Colonic mucosa (tissue), 4 donors: Measurements from ENCODE around the gene CNPY2. TPM values are rescaled to one million over a fixed set of nuclear protein-coding genes. Genes with fewer than 3 reads are reported as not detected.
A peak's percentile ranks its signal among the peaks of the same experiment; 100 is the strongest.

Source experiments
- DNase-seq: peaks from one replicate; pipeline ENCODE4 v3.0.0-alpha.2; 2020
- H3K27ac ChIP-seq: fragments of 200-600 bp; one replicate; pipeline ENCODE4 v1.8.0; 2021
- H3K27me3 ChIP-seq: fragments of 200-600 bp; one replicate; pipeline ENCODE4 v1.8.0; 2021
- H3K36me3 ChIP-seq: fragments of 200-600 bp; one replicate; pipeline ENCODE4 v1.8.0; 2021
- H3K4me1 ChIP-seq: fragments of 200-600 bp; one replicate; pipeline ENCODE4 v1.8.0; 2021; ENCODE audit warnings: mild to moderate bottlenecking
- H3K4me3 ChIP-seq: fragments of 200-600 bp; one replicate; pipeline ENCODE4 v1.8.0; 2021
- H3K9ac ChIP-seq, 2 donors: one replicate each; pipeline ENCODE4 v1.7.0; 2013; ENCODE audit warnings: control low read depth in 2 of 2, low read depth in 2 of 2, low read length in 2 of 2
- H3K9me3 ChIP-seq: fragments of 200-600 bp; one replicate; pipeline ENCODE4 v1.8.0; 2021
- CTCF ChIP-seq: fragments of 200-600 bp; IDR thresholded peaks from one replicate; pipeline ENCODE4 v1.8.0; 2022; ENCODE audit warnings: antibody characterized with exemption, mild to moderate bottlenecking
- intact Hi-C: fragments of 100-400 bp; cut with DNase I; formaldehyde crosslinking; loops from one replicate; pipeline ENCODE4 v1.14.1; 2022
- total RNA-seq, 2 donors: library from RNA; stranded (reverse); fragmentation: NEBNext Ultra II Directional in 1 of 2; extraction: Animal tissue kit (Norgen Biotek cat#: 25700) in 1 of 2; gene quantifications; one replicate each; pipeline ENCODE4 v1.2.1, GENCODE V29; 2021
- donor health status: healthy.
- donor health status: DM: no; HTN: no; CAD: no.
- donor health status: DM: no; HTN: no; CAD: no.

CNPY2 gene
- total RNA-seq, 2 donors from 2014 or later, result 76.8 to 144 TPM

- no peak overlapping the region for H3K27ac ChIP-seq
- no peaks in the 10 kb centered on the region for H3K27me3 ChIP-seq
- H3K9me3 ChIP-seq, result no peaks in the 10 kb centered on the region
- H3K4me3 ChIP-seq, result no peak overlapping the region
- TF ChIP-seq CTCF, result no peak
- H3K36me3 ChIP-seq, result no peaks in the 10 kb centered on the region
- H3K4me1 ChIP-seq, result peaks cover 2% of the 10 kb centered on the region
- intact Hi-C loops, result no loop called here
- no peak overlapping the region for H3K9ac ChIP-seq
- no peak for DNase-seq
Observed at GRCh38 chr12:56304276-56304675, 11.5 kb downstream of the CNPY2 start.

- Histone ChIP-seq H3K27ac (peak overlapping the region; percentile 98), H3K9me3 (no peaks in the 10 kb centered on the region), H3K4me1 (peaks cover 27% of the 10 kb centered on the region), H3K9ac (peak overlapping the region in 1 of 2 donors; percentile 99), H3K36me3 (no peaks in the 10 kb centered on the region), H3K27me3 (no peaks in the 10 kb centered on the region), H3K4me3 (peak overlapping the region; percentile 93)
- TF ChIP-seq CTCF, result no peak
- DNase-seq, result no peak
- intact Hi-C loops, result no loop called here
Observed at GRCh38 chr12:56300644-56301464, 14.9 kb downstream of the CNPY2 start.

GRCh38 chr12:56299853-56300643 lies 15.7 kb downstream of the CNPY2 start, which contains the start of gene CS:
CS (minus strand) TSS chr12:56300330; CDS start chr12:56300201, 129 bp downstream.
- H3K9me3 ChIP-seq, result no peaks in the 10 kb centered on the region
- peak; percentile 99 for DNase-seq
- no peak for TF ChIP-seq CTCF
- intact Hi-C loops, result loop anchor here (10.0 kb wide), 1 partner anchor 95 kb away; no protein-coding TSS in a partner anchor
- peaks cover 29% of the 10 kb centered on the region for H3K4me1 ChIP-seq
- peak within 1 kb of the TSS; percentile 80 to 99 for H3K9ac ChIP-seq
- no peaks in the 10 kb centered on the region for H3K36me3 ChIP-seq
- peak within 1 kb of the TSS; percentile 93 for H3K4me3 ChIP-seq
- H3K27me3 ChIP-seq, result no peaks in the 10 kb centered on the region
- H3K27ac ChIP-seq, result peak within 1 kb of the TSS; percentile 98

GRCh38 chr12:56299308-56299852 lies 16.4 kb downstream of the CNPY2 start:
- peaks cover 29% of the 10 kb centered on the region for H3K4me1 ChIP-seq
- H3K9ac ChIP-seq, result peak overlapping the region; percentile 80 to 99
- no peaks in the 10 kb centered on the region for H3K27me3 ChIP-seq
- H3K9me3 ChIP-seq, result no peaks in the 10 kb centered on the region
- H3K27ac ChIP-seq, result peak overlapping the region; percentile 98
- no peak for TF ChIP-seq CTCF
- peak; percentile 72 for DNase-seq
- H3K36me3 ChIP-seq, result no peaks in the 10 kb centered on the region
- peak overlapping the region; percentile 93 for H3K4me3 ChIP-seq
- intact Hi-C loops, result loop anchor here (10.0 kb wide), 1 partner anchor 95 kb away; no protein-coding TSS in a partner anchor

- Histone ChIP-seq H3K4me3 (peak overlapping the region; percentile 93), H3K4me1 (peaks cover 29% of the 10 kb centered on the region), H3K27ac (peak overlapping the region; percentile 98), H3K9me3 (no peaks in the 10 kb centered on the region), H3K27me3 (no peaks in the 10 kb centered on the region), H3K9ac (peak overlapping the region; percentile 80 to 99), H3K36me3 (no peaks in the 10 kb centered on the region)
- TF ChIP-seq CTCF, result no peak
- no peak for DNase-seq
- intact Hi-C loops, result loop anchor here (10.0 kb wide), 1 partner anchor 94 kb away; no protein-coding TSS in a partner anchor
Observed at GRCh38 chr12:56298828-56299227, 17.0 kb downstream of the CNPY2 start.
